A673 (cell line): ENCODE data around the gene LRRC4C. TPM values are rescaled to one million over a fixed set of nuclear protein-coding genes. Genes with fewer than 3 reads are reported as not detected.
"Not testable (repeated sequence)": the region's sequence is repeated elsewhere in the genome, so short reads cannot be mapped to it uniquely, and the experiment has no call there.

ENCODE experiments used
- BruUV-seq: library from RNA; stranded (reverse); fragments of 400-500 nt; replicated peaks from 2 replicates; lab custom pipeline; 2021; lab: Mats Ljungman, UMichigan
- CTCF ChIA-PET: fragments of 300-600 bp; sonication (Branson Sonifier 250); formaldehyde crosslinking; loops from one replicate; lab custom pipeline; 2022; ENCODE audit warnings: antibody characterized with exemption; lab: Charles Lee
- POLR2A ChIA-PET: fragments of 300-600 bp; sonication (Branson Sonifier 250); formaldehyde crosslinking; loops from one replicate; lab custom pipeline; 2022; ENCODE audit warnings: antibody characterized with exemption; ENCODE audit not compliant: low non-redundant PET; lab: Charles Lee
- DNase-seq: peaks from one replicate; pipeline ENCODE4 v3.0.0-alpha.2; 2015; ENCODE audit warnings: low spot score
- H3K27ac ChIP-seq: fragments of 200-600 bp; sonication (generic); 2 replicates; pipeline ENCODE4 v1.5.1; 2016; ENCODE audit warnings: mixed run types, low read depth, mild to moderate bottlenecking, mixed read lengths, antibody characterized with exemption, low read length; ENCODE audit not compliant: poor library complexity, severe bottlenecking
- H3K27me3 ChIP-seq: fragments of 200-600 bp; sonication (generic); replicated peaks from 2 replicates; pipeline ENCODE4 v1.6.1; 2017; ENCODE audit warnings: mixed run types, low read depth, mild to moderate bottlenecking, mixed read lengths, antibody characterized with exemption, low read length; ENCODE audit not compliant: insufficient read depth, poor library complexity
- H3K36me3 ChIP-seq: fragments of 200-600 bp; sonication (generic); 2 replicates; pipeline ENCODE4 v1.6.1; 2016; ENCODE audit warnings: mixed run types, mild to moderate bottlenecking, mixed read lengths, antibody characterized with exemption, low read length; ENCODE audit not compliant: insufficient read depth, poor library complexity, severe bottlenecking
- H3K4me1 ChIP-seq: fragments of 200-600 bp; sonication (generic); 2 replicates; pipeline ENCODE4 v1.6.1; 2017; ENCODE audit warnings: mixed run types, mild to moderate bottlenecking, mixed read lengths, antibody characterized with exemption, low read length; ENCODE audit not compliant: insufficient read depth, poor library complexity, severe bottlenecking
- H3K4me3 ChIP-seq: fragments of 200-600 bp; sonication (generic); 2 replicates; pipeline ENCODE4 v1.5.1; 2016; ENCODE audit warnings: low read depth, mixed run types, mild to moderate bottlenecking, mixed read lengths, low read length; ENCODE audit not compliant: poor library complexity, severe bottlenecking
- H3K9me3 ChIP-seq: fragments of 200-600 bp; sonication (generic); 2 replicates; pipeline ENCODE4 v1.6.1; 2016; ENCODE audit warnings: mixed run types, low read depth, mild to moderate bottlenecking, mixed read lengths, antibody characterized with exemption, low read length; ENCODE audit not compliant: poor library complexity, severe bottlenecking
- EZH2 ChIP-seq: fragments of 200-600 bp; sonication (generic); IDR thresholded peaks from 2 replicates; pipeline ENCODE4 v1.6.1; 2017; ENCODE audit warnings: borderline replicate concordance, low read depth, mild to moderate bottlenecking, mixed read lengths, antibody characterized with exemption, low read length; ENCODE audit not compliant: poor library complexity, severe bottlenecking
- intact Hi-C: fragments of 100-400 bp; cut with micrococcal nuclease; formaldehyde crosslinking; loops from one replicate; pipeline ENCODE4 v1.10.0; 2022; ENCODE audit not compliant: unreplicated experiment
- total RNA-seq: library from RNA; stranded (reverse); gene quantifications from 2 replicates; pipeline ENCODE4 v1.2.3, GENCODE V29; 2021
- TF ChIP-seq, protein P1 (sequence below): fragments of 300-800, 200-600 bp; sonication (generic); conservative IDR thresholded peaks from 2 replicates; pipeline ENCODE4 v1.5.1; 2017; ENCODE audit warnings: low read depth, mild to moderate bottlenecking, antibody characterized with exemption, low read length, moderate library complexity, mixed read lengths

Gene LRRC4C
- total RNA-seq, 1 experiment from 2014 or later: 38.3 TPM

DNA sequence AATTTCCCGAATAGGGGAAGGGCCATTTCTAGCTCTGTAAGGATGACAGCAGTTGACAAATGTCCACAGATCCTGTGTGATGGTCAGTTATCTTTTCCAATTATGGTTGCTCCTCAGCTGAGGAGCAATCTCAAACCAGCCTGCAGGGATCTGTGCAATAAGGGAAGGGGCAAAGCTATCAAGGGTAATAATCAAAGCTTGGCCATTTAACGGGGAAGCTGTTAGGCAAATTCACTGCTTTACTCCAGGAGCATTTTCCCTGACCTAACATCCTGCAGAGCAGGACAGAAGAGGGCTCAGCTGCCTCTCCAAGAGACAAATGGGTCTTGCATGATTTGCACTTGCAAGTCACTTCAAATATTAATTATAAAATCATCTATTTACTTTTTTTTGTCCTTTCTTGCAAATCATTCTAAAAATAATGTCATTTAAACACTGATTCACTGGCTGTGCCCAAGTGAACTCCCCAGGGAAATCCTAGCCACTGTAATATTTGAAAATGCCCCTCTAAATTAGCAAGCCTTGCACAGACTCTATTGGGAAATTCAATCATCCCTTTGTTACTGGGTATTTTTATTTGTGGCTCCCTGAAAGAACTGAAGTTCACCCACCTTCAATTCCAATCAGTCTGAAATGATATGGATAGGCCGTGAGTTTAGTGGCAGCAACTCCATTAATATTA lies 1256.7 kb downstream of the LRRC4C start:
- ChIA-PET CTCF (no interaction called here), POLR2A (no interaction called here)
- Histone ChIP-seq H3K9me3 (no peaks in the 10 kb centered on the region), H3K4me3 (no peak overlapping the region), H3K27me3 (no peaks in the 10 kb centered on the region), H3K36me3 (no peaks in the 10 kb centered on the region), H3K4me1 (peaks cover 17% of the 10 kb centered on the region), H3K27ac (no peak overlapping the region)
- DNase-seq: no peak
- no peak for TF ChIP-seq EZH2
- TF ChIP-seq, protein P1, sequence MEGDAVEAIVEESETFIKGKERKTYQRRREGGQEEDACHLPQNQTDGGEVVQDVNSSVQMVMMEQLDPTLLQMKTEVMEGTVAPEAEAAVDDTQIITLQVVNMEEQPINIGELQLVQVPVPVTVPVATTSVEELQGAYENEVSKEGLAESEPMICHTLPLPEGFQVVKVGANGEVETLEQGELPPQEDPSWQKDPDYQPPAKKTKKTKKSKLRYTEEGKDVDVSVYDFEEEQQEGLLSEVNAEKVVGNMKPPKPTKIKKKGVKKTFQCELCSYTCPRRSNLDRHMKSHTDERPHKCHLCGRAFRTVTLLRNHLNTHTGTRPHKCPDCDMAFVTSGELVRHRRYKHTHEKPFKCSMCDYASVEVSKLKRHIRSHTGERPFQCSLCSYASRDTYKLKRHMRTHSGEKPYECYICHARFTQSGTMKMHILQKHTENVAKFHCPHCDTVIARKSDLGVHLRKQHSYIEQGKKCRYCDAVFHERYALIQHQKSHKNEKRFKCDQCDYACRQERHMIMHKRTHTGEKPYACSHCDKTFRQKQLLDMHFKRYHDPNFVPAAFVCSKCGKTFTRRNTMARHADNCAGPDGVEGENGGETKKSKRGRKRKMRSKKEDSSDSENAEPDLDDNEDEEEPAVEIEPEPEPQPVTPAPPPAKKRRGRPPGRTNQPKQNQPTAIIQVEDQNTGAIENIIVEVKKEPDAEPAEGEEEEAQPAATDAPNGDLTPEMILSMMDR: no peak
- intact Hi-C loops: no loop called here
- no TSS peak for BruUV-seq

DNA sequence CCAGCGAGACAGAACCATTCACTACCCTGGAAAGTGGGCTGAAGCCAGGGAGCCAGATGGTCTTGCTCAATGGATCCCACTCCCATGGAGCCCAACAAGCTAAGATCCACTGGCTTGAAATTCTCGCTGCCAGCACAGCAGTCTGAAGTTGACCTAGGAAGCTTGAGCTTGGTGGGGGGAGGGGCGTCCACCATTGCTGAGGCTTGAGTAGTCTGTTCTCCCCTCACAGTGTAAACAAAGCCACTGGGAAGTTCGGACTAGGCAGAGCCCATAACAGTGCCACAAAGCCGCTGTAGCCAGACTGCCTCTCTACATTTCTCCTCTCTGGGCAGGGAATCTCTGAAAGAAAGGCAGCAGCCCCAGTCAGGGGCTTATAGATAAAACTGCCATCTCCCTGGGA lies 1266.9 kb downstream of the LRRC4C start:
- DNase-seq, H3K9me3 ChIP-seq, intact Hi-C loops, BruUV-seq, CTCF ChIA-PET, H3K36me3 ChIP-seq, H3K27me3 ChIP-seq, H3K4me1 ChIP-seq, H3K27ac ChIP-seq, H3K4me3 ChIP-seq, POLR2A ChIA-PET: not testable (repeated sequence)

DNA sequence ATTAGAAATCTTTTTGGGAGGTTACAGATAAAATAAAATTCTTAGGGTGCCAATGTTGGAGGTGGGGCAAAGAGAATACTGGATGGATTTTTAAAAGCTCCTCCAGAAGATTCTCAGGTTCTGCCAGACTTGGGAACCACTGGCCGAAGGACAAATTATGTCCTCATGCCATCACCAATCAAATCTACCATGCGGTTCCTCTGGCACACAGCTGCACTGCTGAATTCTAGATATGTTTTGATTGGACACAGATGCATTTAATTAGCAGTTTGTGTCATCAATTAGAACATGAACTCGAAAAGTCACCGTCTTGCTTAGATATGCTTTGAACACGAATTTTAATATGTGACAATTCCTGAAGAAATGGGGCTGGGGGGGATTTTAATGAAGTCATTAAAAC lies 1269.2 kb downstream of the LRRC4C start:
- Histone ChIP-seq H3K27me3 (no peaks in the 10 kb centered on the region), H3K27ac (no peak overlapping the region), H3K36me3 (no peaks in the 10 kb centered on the region), H3K4me3 (no peak overlapping the region), H3K4me1 (peaks cover 4% of the 10 kb centered on the region), H3K9me3 (no peaks in the 10 kb centered on the region)
- CTCF ChIA-PET: no interaction called here
- intact Hi-C loops: no loop called here
- BruUV-seq: no TSS peak
- POLR2A ChIA-PET: no interaction called here
- TF ChIP-seq EZH2: no peak
- TF ChIP-seq, protein P1: no peak
- no peak for DNase-seq

DNA sequence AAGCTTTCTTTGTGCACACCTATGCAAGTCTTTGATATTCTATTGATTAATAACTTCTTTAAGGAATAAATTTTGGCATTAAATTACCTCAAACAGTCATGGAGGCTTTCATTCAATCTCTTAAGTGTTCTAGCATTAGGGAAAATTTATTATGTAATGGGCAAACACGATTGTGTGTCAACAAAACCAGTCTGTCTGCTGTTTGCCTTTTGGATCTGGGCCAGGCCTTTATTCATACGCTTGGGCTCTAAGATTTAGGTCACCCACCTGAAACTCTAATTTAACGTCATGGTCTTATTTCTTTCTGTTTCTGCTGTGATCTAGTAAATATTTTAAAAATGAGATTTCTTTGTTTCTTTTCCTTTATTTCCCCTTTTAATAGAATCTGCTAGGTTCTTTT lies 1270.6 kb downstream of the LRRC4C start:
- Histone ChIP-seq H3K27me3 (no peaks in the 10 kb centered on the region), H3K9me3 (no peaks in the 10 kb centered on the region), H3K36me3 (no peaks in the 10 kb centered on the region), H3K4me1 (peaks cover 4% of the 10 kb centered on the region), H3K4me3 (no peak overlapping the region), H3K27ac (no peak overlapping the region)
- ChIA-PET POLR2A (no interaction called here), CTCF (no interaction called here)
- TF ChIP-seq, protein P1: no peak
- no TSS peak for BruUV-seq
- intact Hi-C loops: no loop called here
- DNase-seq: no peak
